HepG2 (cell line): Measurements from ENCODE around the gene MYLK. TPM values are rescaled to one million over a fixed set of nuclear protein-coding genes. Genes with fewer than 3 reads are reported as not detected.
A peak's percentile ranks its signal among the peaks of the same experiment; 100 is the strongest.

Experiments used
- CEBPB ChIP-seq: IDR thresholded peaks from 2 replicates; pipeline ENCODE4 v1.6.1; 2011; ENCODE audit warnings: low read depth, low read length, improper control_type of control experiment, borderline replicate concordance
- DMAP1 ChIP-seq: IDR thresholded peaks from 2 replicates; pipeline ENCODE4 v1.6.1; 2016
- GZF1 ChIP-seq: sonication (generic); formaldehyde crosslinking; IDR thresholded peaks from 2 replicates; pipeline ENCODE4 v1.5.1; 2020; ENCODE audit warnings: mild to moderate bottlenecking, missing genetic modification reagents
- HNF1A ChIP-seq, 2 experiments: sonication (generic) in 1 of 2; formaldehyde crosslinking in 1 of 2; IDR thresholded peaks; 2 replicates each; pipeline versions ENCODE4 v1.4.0 to v1.6.1; 2016 to 2020; ENCODE audit warnings: borderline replicate concordance in 1 of 2, low read depth in 1 of 2, mild to moderate bottlenecking in 1 of 2, missing genetic modification reagents in 1 of 2
- KDM2A ChIP-seq: sonication (generic); formaldehyde crosslinking; IDR thresholded peaks from 2 replicates; pipeline ENCODE4 v1.4.0; 2020; ENCODE audit warnings: low read depth, missing genetic modification reagents, borderline replicate concordance
- MBNL3 ChIP-seq: fragments of 250-450 bp; sonication (Bioruptor Pico); conservative IDR thresholded peaks from 2 replicates; pipeline ENCODE4 v1.8.0; 2022; ENCODE audit warnings: mild to moderate bottlenecking, inconsistent platforms
- PAWR ChIP-seq: sonication (generic); formaldehyde crosslinking; IDR thresholded peaks from 2 replicates; pipeline ENCODE4 v1.4.0; 2020; ENCODE audit warnings: missing genetic modification reagents, mild to moderate bottlenecking, borderline replicate concordance
- PCBP1 ChIP-seq: fragments of 200-400 bp; formaldehyde crosslinking; IDR thresholded peaks from 2 replicates; pipeline ENCODE4 v1.6.1; 2017; ENCODE audit warnings: mild to moderate bottlenecking, low read depth, low read length, borderline replicate concordance
- RXRA ChIP-seq: sonication (generic); formaldehyde crosslinking; IDR thresholded peaks from 2 replicates; pipeline ENCODE4 v1.5.1; 2020; ENCODE audit warnings: missing genetic modification reagents
- SMAD3 ChIP-seq: sonication (generic); formaldehyde crosslinking; IDR thresholded peaks from 2 replicates; pipeline ENCODE4 v1.4.0; 2020; ENCODE audit warnings: missing genetic modification reagents
- SYNCRIP ChIP-seq: fragments of 200-400 bp; formaldehyde crosslinking; IDR thresholded peaks from 2 replicates; pipeline ENCODE4 v1.6.1; 2018; ENCODE audit warnings: mild to moderate bottlenecking, low read depth, low read length; ENCODE audit not compliant: insufficient read depth
- TAF15 ChIP-seq: fragments of 200-400 bp; formaldehyde crosslinking; IDR thresholded peaks from one replicate; pipeline ENCODE4 v1.6.1; 2018; ENCODE audit warnings: mild to moderate bottlenecking, low read depth, low read length; ENCODE audit not compliant: poor library complexity, severe bottlenecking
- TOE1 ChIP-seq: sonication (generic); formaldehyde crosslinking; IDR thresholded peaks from 2 replicates; pipeline ENCODE4 v1.4.0; 2020; ENCODE audit warnings: mild to moderate bottlenecking, missing genetic modification reagents
- ZFP91 ChIP-seq: sonication (generic); formaldehyde crosslinking; IDR thresholded peaks from 2 replicates; pipeline ENCODE4 v1.9.0; 2022; ENCODE audit warnings: missing genetic modification reagents, mild to moderate bottlenecking, borderline replicate concordance
- ZIK1 ChIP-seq: sonication (generic); formaldehyde crosslinking; IDR thresholded peaks from 2 replicates; pipeline ENCODE4 v1.5.0; 2020; ENCODE audit warnings: mild to moderate bottlenecking, low read depth, missing genetic modification reagents, borderline replicate concordance
- ZNF224 ChIP-seq: sonication (generic); formaldehyde crosslinking; IDR thresholded peaks from 2 replicates; pipeline ENCODE4 v1.5.0; 2020; ENCODE audit warnings: mild to moderate bottlenecking, missing genetic modification reagents
- ZNF562 ChIP-seq: sonication (generic); formaldehyde crosslinking; IDR thresholded peaks from 2 replicates; pipeline ENCODE4 v1.8.0; 2022; ENCODE audit warnings: missing genetic modification reagents, borderline replicate concordance
- ZNF839 ChIP-seq: sonication (generic); formaldehyde crosslinking; IDR thresholded peaks from 2 replicates; pipeline ENCODE4 v1.4.0; 2020; ENCODE audit warnings: missing genetic modification reagents, mild to moderate bottlenecking, borderline replicate concordance
- polyA plus RNA-seq, 8 experiments: library from polyadenylated mRNA; depleted of rRNA in 3 of 8; stranded (reverse) in 7 of 8; unstranded in 1 of 8; fragments of >200 nt; fragmentation: Illumina TruSeq in 4 of 8; extraction: Trizol in 4 of 8; gene quantifications; 2 replicates each; pipeline versions ENCODE4 v1.2.1 to v1.2.3, GENCODE V29; 2011 to 2016; ENCODE audit warnings: low read depth in 4 of 8, missing spikeins in 1 of 8, mixed read lengths in 1 of 8; ENCODE audit not compliant: insufficient read depth in 1 of 8
- total RNA-seq, 5 experiments: library from RNA; depleted of rRNA; stranded (reverse); fragments of >200 nt; fragmentation: Illumina TruSeq; extraction: Trizol; gene quantifications; 2 replicates each; pipeline ENCODE4 v1.2.3, GENCODE V29; 2016; ENCODE audit warnings: low read depth in 1 of 5
- TF ChIP-seq, protein P1 (sequence below): sonication (generic); formaldehyde crosslinking; IDR thresholded peaks from 2 replicates; pipeline ENCODE4 v1.5.0; 2020; ENCODE audit warnings: mild to moderate bottlenecking, missing genetic modification reagents
- TF ChIP-seq, protein P2 (sequence below): sonication (generic); formaldehyde crosslinking; IDR thresholded peaks from 2 replicates; pipeline ENCODE4 v1.8.0; 2022; ENCODE audit warnings: mild to moderate bottlenecking, missing genetic modification reagents; ENCODE audit not compliant: insufficient replicate concordance

MYLK gene
- total and polyA plus RNA-seq, 2 of the 13 experiments (the other 11 are each of a cell fraction or from before 2014, with no cell fraction given) = 10.6 to 34.9 TPM

DNA sequence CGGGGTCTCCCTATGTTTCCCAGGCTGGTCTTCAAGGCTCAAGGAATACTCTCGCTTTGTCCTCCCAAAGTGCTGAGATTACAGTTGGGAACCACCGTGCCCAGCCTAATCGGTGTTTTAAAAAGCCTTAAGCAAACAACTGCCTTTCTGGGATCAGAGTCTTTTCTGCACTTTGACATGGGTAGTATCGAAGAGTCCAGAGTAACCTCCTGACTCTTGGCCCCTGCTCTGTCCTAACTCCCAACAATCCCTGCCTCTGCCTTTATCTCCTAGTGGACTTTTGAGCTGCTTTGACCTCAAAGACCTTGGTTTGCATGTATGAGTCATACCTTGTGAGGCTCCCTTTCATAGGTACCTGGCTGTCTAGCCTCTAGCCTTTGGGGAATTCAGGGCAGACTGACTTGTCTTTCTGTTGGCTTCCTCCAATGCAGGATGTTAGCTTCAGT is 278.3 kb downstream of the MYLK start (continued):
- TF ChIP-seq HNF1A (IDR thresholded peaks at IDR 0.05; ENCODE audit: low read depth) (peak; percentile 69), HNF1A (CRISPR knock-in tag; IDR thresholded peaks at IDR 0.05; ENCODE audit: borderline replicate concordance) (peak; percentile 91), SYNCRIP (no peak), DMAP1 (peak; percentile 58; the same call in 1 of the 2 replicates), GZF1 (CRISPR knock-in tag) (no peak), ZNF839 (CRISPR knock-in tag) (no peak), SMAD3 (CRISPR knock-in tag) (peak; percentile 95), ZNF224 (CRISPR knock-in tag) (no peak), RXRA (peak; percentile 94; the same call in 1 of the 2 replicates), MBNL3 (CRISPR knock-in tag) (no peak), ZIK1 (CRISPR knock-in tag) (no peak), TOE1 (CRISPR knock-in tag) (no peak), CEBPB (no peak), PCBP1 (no peak), TAF15 (no peak), ZFP91 (CRISPR knock-in tag) (no peak), ZNF562 (CRISPR knock-in tag) (no peak), PAWR (no peak), KDM2A (CRISPR knock-in tag) (peak; percentile 57; the same call in 1 of the 2 replicates)
- TF ChIP-seq, protein P1, sequence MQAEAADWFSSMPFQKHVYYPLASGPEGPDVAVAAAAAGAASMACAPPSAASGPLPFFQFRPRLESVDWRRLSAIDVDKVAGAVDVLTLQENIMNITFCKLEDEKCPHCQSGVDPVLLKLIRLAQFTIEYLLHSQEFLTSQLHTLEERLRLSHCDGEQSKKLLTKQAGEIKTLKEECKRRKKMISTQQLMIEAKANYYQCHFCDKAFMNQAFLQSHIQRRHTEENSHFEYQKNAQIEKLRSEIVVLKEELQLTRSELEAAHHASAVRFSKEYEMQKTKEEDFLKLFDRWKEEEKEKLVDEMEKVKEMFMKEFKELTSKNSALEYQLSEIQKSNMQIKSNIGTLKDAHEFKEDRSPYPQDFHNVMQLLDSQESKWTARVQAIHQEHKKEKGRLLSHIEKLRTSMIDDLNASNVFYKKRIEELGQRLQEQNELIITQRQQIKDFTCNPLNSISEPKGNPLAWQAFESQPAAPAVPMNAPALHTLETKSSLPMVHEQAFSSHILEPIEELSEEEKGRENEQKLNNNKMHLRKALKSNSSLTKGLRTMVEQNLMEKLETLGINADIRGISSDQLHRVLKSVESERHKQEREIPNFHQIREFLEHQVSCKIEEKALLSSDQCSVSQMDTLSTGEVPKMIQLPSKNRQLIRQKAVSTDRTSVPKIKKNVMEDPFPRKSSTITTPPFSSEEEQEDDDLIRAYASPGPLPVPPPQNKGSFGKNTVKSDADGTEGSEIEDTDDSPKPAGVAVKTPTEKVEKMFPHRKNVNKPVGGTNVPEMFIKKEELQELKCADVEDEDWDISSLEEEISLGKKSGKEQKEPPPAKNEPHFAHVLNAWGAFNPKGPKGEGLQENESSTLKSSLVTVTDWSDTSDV (CRISPR knock-in tag) = no peak
- TF ChIP-seq, protein P2, sequence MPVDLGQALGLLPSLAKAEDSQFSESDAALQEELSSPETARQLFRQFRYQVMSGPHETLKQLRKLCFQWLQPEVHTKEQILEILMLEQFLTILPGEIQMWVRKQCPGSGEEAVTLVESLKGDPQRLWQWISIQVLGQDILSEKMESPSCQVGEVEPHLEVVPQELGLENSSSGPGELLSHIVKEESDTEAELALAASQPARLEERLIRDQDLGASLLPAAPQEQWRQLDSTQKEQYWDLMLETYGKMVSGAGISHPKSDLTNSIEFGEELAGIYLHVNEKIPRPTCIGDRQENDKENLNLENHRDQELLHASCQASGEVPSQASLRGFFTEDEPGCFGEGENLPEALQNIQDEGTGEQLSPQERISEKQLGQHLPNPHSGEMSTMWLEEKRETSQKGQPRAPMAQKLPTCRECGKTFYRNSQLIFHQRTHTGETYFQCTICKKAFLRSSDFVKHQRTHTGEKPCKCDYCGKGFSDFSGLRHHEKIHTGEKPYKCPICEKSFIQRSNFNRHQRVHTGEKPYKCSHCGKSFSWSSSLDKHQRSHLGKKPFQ (CRISPR knock-in tag) = peak; percentile 61
